ENCODE data around the gene USP11.

DNA sequence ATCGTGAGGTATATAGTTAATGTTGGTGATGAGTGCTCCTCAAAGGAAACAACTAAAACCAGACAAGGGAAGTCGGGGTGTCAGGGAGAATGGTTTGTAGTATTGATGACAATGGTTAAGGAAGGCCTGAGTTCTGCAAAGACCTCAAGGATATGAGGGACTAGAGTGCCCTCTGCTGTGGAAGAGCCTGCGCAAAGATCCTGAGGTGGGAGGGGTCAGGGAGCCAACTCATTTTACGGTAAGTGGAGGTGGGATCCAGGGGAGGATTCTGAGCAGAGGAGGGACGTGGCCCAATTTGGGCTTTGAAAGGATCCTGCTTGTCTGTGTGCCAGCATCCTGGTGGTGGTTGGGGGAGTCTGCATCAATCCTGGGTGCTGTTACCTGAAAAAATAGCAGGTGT lies 27.8 kb upstream of the USP11 start:
- TF ChIP-seq, protein P1, sequence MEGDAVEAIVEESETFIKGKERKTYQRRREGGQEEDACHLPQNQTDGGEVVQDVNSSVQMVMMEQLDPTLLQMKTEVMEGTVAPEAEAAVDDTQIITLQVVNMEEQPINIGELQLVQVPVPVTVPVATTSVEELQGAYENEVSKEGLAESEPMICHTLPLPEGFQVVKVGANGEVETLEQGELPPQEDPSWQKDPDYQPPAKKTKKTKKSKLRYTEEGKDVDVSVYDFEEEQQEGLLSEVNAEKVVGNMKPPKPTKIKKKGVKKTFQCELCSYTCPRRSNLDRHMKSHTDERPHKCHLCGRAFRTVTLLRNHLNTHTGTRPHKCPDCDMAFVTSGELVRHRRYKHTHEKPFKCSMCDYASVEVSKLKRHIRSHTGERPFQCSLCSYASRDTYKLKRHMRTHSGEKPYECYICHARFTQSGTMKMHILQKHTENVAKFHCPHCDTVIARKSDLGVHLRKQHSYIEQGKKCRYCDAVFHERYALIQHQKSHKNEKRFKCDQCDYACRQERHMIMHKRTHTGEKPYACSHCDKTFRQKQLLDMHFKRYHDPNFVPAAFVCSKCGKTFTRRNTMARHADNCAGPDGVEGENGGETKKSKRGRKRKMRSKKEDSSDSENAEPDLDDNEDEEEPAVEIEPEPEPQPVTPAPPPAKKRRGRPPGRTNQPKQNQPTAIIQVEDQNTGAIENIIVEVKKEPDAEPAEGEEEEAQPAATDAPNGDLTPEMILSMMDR (IDR thresholded peaks at IDR 0.05) = no peak
- TF ChIP-seq EP300 (IDR thresholded peaks at IDR 0.05) = no peak
- no peak for TF ChIP-seq POLR2A (IDR thresholded peaks at IDR 0.05)

All from upper lobe of left lung (tissue), 4 donors.